WTC11 (cell line): ENCODE results near the gene MET. TPM values are rescaled to one million over a fixed set of nuclear protein-coding genes. Genes with fewer than 3 reads are reported as not detected.

Source experiments
- ATAC-seq: fragments of 200-7000 bp; cut with Tn5 transposase; 2 replicates; pipeline ENCODE4 v1.10.0; 2021; ENCODE audit warnings: mild to moderate bottlenecking, moderate library complexity
- CTCF ChIA-PET: fragments of 300-600 bp; sonication (Branson Sonifier 250); formaldehyde crosslinking; loops from one replicate; lab custom pipeline; 2021; ENCODE audit warnings: antibody characterized with exemption; lab: Charles Lee
- POLR2A ChIA-PET: fragments of 350-600 bp; sonication (Branson Sonifier 250); formaldehyde crosslinking; loops from one replicate; lab custom pipeline; 2021; ENCODE audit warnings: antibody characterized with exemption; lab: Charles Lee
- DNase-seq: peaks from one replicate; pipeline ENCODE4 v3.0.0; 2021; ENCODE audit warnings: low spot score
- H3K27ac Mint-ChIP-seq: 2 replicates; pipeline ENCODE4 v1.8.0; 2021; ENCODE audit warnings: mixed read lengths
- H3K27me3 Mint-ChIP-seq: 2 replicates; pipeline ENCODE4 v1.8.0; 2021; ENCODE audit warnings: low read depth, mild to moderate bottlenecking, moderate library complexity, mixed read lengths
- H3K36me3 Mint-ChIP-seq: 2 replicates; pipeline ENCODE4 v1.8.0; 2021; ENCODE audit warnings: mixed read lengths
- H3K4me1 Mint-ChIP-seq: 2 replicates; pipeline ENCODE4 v1.8.0; 2022; ENCODE audit warnings: mixed read lengths
- H3K4me3 Mint-ChIP-seq: 2 replicates; pipeline ENCODE4 v1.8.0; 2021; ENCODE audit warnings: mild to moderate bottlenecking, moderate library complexity, mixed read lengths
- H3K9me3 Mint-ChIP-seq: 2 replicates; pipeline ENCODE4 v1.8.0; 2021; ENCODE audit warnings: mixed read lengths
- ATF1 ChIP-seq: sonication (generic); formaldehyde crosslinking; IDR thresholded peaks from 2 replicates; pipeline ENCODE4 v1.8.1; 2023; ENCODE audit warnings: mild to moderate bottlenecking, moderate library complexity, missing genetic modification reagents
- ATF6 ChIP-seq: sonication (generic); formaldehyde crosslinking; IDR thresholded peaks from 2 replicates; pipeline ENCODE4 v1.8.1; 2023; ENCODE audit warnings: mild to moderate bottlenecking, missing genetic modification reagents
- ESRRA ChIP-seq: sonication (generic); formaldehyde crosslinking; IDR thresholded peaks from 2 replicates; pipeline ENCODE4 v1.8.1; 2022; ENCODE audit warnings: mild to moderate bottlenecking, missing genetic modification reagents, borderline replicate concordance
- ETV6 ChIP-seq: sonication (generic); formaldehyde crosslinking; IDR thresholded peaks from 2 replicates; pipeline ENCODE4 v1.8.1; 2022; ENCODE audit warnings: mild to moderate bottlenecking, missing genetic modification reagents
- GRHL2 ChIP-seq: fragments of 250-450 bp; sonication (Bioruptor Pico); IDR thresholded peaks from 2 replicates; pipeline ENCODE4 v1.8.0; 2022; ENCODE audit warnings: mild to moderate bottlenecking, moderate library complexity; ENCODE audit not compliant: insufficient replicate concordance, severe bottlenecking
- IRF1 ChIP-seq: sonication (generic); formaldehyde crosslinking; IDR thresholded peaks from 2 replicates; pipeline ENCODE4 v1.8.0; 2023; ENCODE audit warnings: missing genetic modification reagents
- IRF2 ChIP-seq: sonication (generic); formaldehyde crosslinking; IDR thresholded peaks from 2 replicates; pipeline ENCODE4 v1.8.0; 2022; ENCODE audit warnings: low read depth, missing genetic modification reagents, borderline replicate concordance
- KAT7 ChIP-seq: sonication (generic); formaldehyde crosslinking; IDR thresholded peaks from 2 replicates; pipeline ENCODE4 v1.8.1; 2023; ENCODE audit warnings: missing genetic modification reagents, mild to moderate bottlenecking, borderline replicate concordance
- MLX ChIP-seq: sonication (generic); formaldehyde crosslinking; IDR thresholded peaks from 2 replicates; pipeline ENCODE4 v1.8.1; 2023; ENCODE audit warnings: mild to moderate bottlenecking, missing genetic modification reagents, moderate library complexity
- NFE2L1 ChIP-seq: sonication (generic); formaldehyde crosslinking; IDR thresholded peaks from 2 replicates; pipeline ENCODE4 v1.8.1; 2023; ENCODE audit warnings: missing genetic modification reagents
- TCF7 ChIP-seq: sonication (generic); formaldehyde crosslinking; IDR thresholded peaks from 2 replicates; pipeline ENCODE4 v1.8.0; 2022; ENCODE audit warnings: mild to moderate bottlenecking, low read depth, missing genetic modification reagents, moderate library complexity
- TEAD1 ChIP-seq: sonication (generic); formaldehyde crosslinking; IDR thresholded peaks from 2 replicates; pipeline ENCODE4 v1.8.0; 2022; ENCODE audit warnings: mild to moderate bottlenecking, missing genetic modification reagents
- ZBTB43 ChIP-seq: sonication (generic); formaldehyde crosslinking; IDR thresholded peaks from 2 replicates; pipeline ENCODE4 v1.8.1; 2023; ENCODE audit warnings: mild to moderate bottlenecking, missing genetic modification reagents
- ZNF317 ChIP-seq: sonication (generic); formaldehyde crosslinking; IDR thresholded peaks from 2 replicates; pipeline ENCODE4 v1.8.1; 2023; ENCODE audit warnings: low read depth, mild to moderate bottlenecking, moderate library complexity, missing genetic modification reagents, borderline replicate concordance
- ZNF396 ChIP-seq: fragments of 250-450 bp; sonication (Bioruptor Pico); IDR thresholded peaks from 2 replicates; pipeline ENCODE4 v1.8.0; 2021; ENCODE audit warnings: mild to moderate bottlenecking, moderate library complexity, borderline replicate concordance
- ZNF416 ChIP-seq: fragments of 250-450 bp; sonication (Bioruptor Pico); IDR thresholded peaks from 2 replicates; pipeline ENCODE4 v1.9.0; 2021; ENCODE audit warnings: mild to moderate bottlenecking, inconsistent platforms
- ZNF423 ChIP-seq: fragments of 250-450 bp; sonication (Bioruptor Pico); IDR thresholded peaks from 2 replicates; pipeline ENCODE4 v2.1.2; 2022; ENCODE audit warnings: mild to moderate bottlenecking, moderate library complexity
- ZNF425 ChIP-seq: fragments of 250-450 bp; sonication (Bioruptor Pico); conservative IDR thresholded peaks from 2 replicates; pipeline ENCODE4 v1.9.0; 2021; ENCODE audit warnings: mild to moderate bottlenecking
- total RNA-seq: library from RNA; stranded (reverse); gene quantifications from 3 replicates; pipeline ENCODE4 v1.2.3, GENCODE V29; 2021
- TF ChIP-seq, protein P1 (sequence below): sonication (generic); formaldehyde crosslinking; IDR thresholded peaks from 2 replicates; pipeline ENCODE4 v1.8.1; 2022; ENCODE audit warnings: mild to moderate bottlenecking, moderate library complexity, missing genetic modification reagents
- TF ChIP-seq, protein P2 (sequence below): fragments of 250-450 bp; sonication (Bioruptor Pico); IDR thresholded peaks from 2 replicates; pipeline ENCODE4 v2.1.2; 2022; ENCODE audit warnings: mild to moderate bottlenecking, moderate library complexity

Gene MET
- total RNA-seq, 1 experiment from 2014 or later = 9.4 TPM

GRCh38 chr7:116834815-116835504 lies 163.0 kb downstream of the MET start:
- no peaks in the 10 kb centered on the region for H3K4me1 Mint-ChIP-seq
- CTCF ChIA-PET = interaction anchor here (0.6 to 1.2 kb wide), 2 partner anchors 293 to 467 kb away, joined by 3 read pairs; no protein-coding TSS in a partner anchor

DNA sequence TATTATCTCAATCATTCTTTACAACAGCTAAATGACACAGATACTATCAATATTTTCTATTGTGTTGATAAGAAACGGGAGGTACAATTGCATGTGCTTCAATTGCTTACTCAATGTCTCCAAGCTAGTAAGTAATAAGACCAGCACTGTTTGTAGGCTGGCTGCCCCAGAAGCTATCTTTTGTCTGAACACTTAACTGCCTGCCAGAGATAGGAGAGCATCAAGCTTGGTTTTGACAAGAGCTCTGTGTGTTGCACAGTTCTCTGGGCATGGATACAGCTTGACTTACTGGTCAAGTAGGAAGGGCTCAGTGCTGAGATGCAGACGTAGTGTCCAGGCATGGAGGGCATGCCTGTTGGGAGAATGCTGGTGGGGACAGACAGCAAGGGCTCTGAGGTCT lies 164.1 kb downstream of the MET start:
- POLR2A ChIA-PET = no interaction called here
- no peaks in the 10 kb centered on the region for H3K9me3 Mint-ChIP-seq
- H3K27me3 Mint-ChIP-seq = no peaks in the 10 kb centered on the region
- ATAC-seq = no peak
- CTCF ChIA-PET = no interaction called here
- no peak for DNase-seq
- no peaks in the 10 kb centered on the region for H3K36me3 Mint-ChIP-seq
- no peak overlapping the region for H3K4me3 Mint-ChIP-seq
- no peak overlapping the region for H3K27ac Mint-ChIP-seq
- no peaks in the 10 kb centered on the region for H3K4me1 Mint-ChIP-seq
- TF ChIP-seq GRHL2 (CRISPR knock-in tag) = no peak
- no peak for TF ChIP-seq IRF1 (CRISPR knock-in tag)
- TF ChIP-seq, protein P1, sequence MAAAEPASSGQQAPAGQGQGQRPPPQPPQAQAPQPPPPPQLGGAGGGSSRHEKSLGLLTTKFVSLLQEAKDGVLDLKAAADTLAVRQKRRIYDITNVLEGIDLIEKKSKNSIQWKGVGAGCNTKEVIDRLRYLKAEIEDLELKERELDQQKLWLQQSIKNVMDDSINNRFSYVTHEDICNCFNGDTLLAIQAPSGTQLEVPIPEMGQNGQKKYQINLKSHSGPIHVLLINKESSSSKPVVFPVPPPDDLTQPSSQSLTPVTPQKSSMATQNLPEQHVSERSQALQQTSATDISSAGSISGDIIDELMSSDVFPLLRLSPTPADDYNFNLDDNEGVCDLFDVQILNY = no peak
- TF ChIP-seq TCF7 (CRISPR knock-in tag) = no peak
- TF ChIP-seq ATF1 (CRISPR knock-in tag) = no peak
- TF ChIP-seq TEAD1 (CRISPR knock-in tag) = no peak

More at GRCh38 chr7:116834815-116835504, 163.0 kb downstream of the MET start:
- no peak for DNase-seq
- Mint-ChIP-seq H3K9me3 (no peaks in the 10 kb centered on the region), H3K27me3 (no peaks in the 10 kb centered on the region), H3K27ac (no peak overlapping the region), H3K36me3 (no peaks in the 10 kb centered on the region), H3K4me3 (no peak overlapping the region)
- TF ChIP-seq, protein P2, sequence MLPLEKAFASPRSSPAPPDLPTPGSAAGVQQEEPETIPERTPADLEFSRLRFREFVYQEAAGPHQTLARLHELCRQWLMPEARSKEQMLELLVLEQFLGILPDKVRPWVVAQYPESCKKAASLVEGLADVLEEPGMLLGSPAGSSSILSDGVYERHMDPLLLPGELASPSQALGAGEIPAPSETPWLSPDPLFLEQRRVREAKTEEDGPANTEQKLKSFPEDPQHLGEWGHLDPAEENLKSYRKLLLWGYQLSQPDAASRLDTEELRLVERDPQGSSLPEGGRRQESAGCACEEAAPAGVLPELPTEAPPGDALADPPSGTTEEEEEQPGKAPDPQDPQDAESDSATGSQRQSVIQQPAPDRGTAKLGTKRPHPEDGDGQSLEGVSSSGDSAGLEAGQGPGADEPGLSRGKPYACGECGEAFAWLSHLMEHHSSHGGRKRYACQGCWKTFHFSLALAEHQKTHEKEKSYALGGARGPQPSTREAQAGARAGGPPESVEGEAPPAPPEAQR (CRISPR knock-in tag) = no peak
- no peak for TF ChIP-seq NFE2L1 (CRISPR knock-in tag)
- no peak for TF ChIP-seq ZNF317 (CRISPR knock-in tag)
- TF ChIP-seq ZBTB43 (CRISPR knock-in tag) = no peak
- TF ChIP-seq ZNF396 = no peak
- TF ChIP-seq ZNF416 = no peak
- no peak for TF ChIP-seq KAT7 (CRISPR knock-in tag)
- no peak for TF ChIP-seq ETV6 (CRISPR knock-in tag)
- TF ChIP-seq ESRRA (CRISPR knock-in tag) = no peak
- TF ChIP-seq ZNF423 (CRISPR knock-in tag) = no peak
- no peak for TF ChIP-seq ATF6 (CRISPR knock-in tag)
- no peak for TF ChIP-seq MLX (CRISPR knock-in tag)
- TF ChIP-seq IRF2 (CRISPR knock-in tag) = no peak
- TF ChIP-seq ZNF425 = no peak
- no peak for ATAC-seq
- POLR2A ChIA-PET = no interaction called here
